H1 (cell line): ENCODE measurements around the gene PXMP4. TPM values are rescaled to one million over a fixed set of nuclear protein-coding genes. Genes with fewer than 3 reads are reported as not detected.

Source experiments
- CTCF ChIA-PET: fragments of 300-600 bp; sonication (Branson Sonifier 250); formaldehyde crosslinking; loops from one replicate; lab custom pipeline; 2021; ENCODE audit not compliant: partially characterized antibody; lab: Charles Lee
- POLR2A ChIA-PET: fragments of 300-600 bp; sonication (Branson Sonifier 250); formaldehyde crosslinking; loops from one replicate; lab custom pipeline; 2021; ENCODE audit warnings: inconsistent platforms; ENCODE audit not compliant: partially characterized antibody; lab: Charles Lee
- DNase-seq, 2 experiments: peaks; one replicate each; pipeline versions ENCODE4 v3.0.0 to v3.0.0-alpha.2; 2010 to 2022; ENCODE audit warnings: low spot score in 2 of 2, low read depth in 1 of 2, mixed read lengths in 1 of 2
- FAIRE-seq: peaks from 2 replicates; lab custom pipeline; 2011; peaks lifted over from hg19 to GRCh38; lab: Jason Lieb, UNC
- H2AFZ ChIP-seq: 2 replicates; pipeline ENCODE4 v1.8.1; 2012; ENCODE audit warnings: low read length, inconsistent platforms
- H2AK5ac ChIP-seq: 2 replicates; pipeline ENCODE4 v1.6.1; 2013; ENCODE audit warnings: low read depth, low read length
- H2BK120ac ChIP-seq: replicated peaks from 2 replicates; pipeline ENCODE3; 2013; ENCODE audit warnings: low read depth, low read length, inconsistent platforms
- H2BK12ac ChIP-seq: 2 replicates; pipeline ENCODE4 v1.6.1; 2013; ENCODE audit warnings: low read depth, low read length
- H2BK15ac ChIP-seq: 2 replicates; pipeline ENCODE4 v1.6.1; 2013; ENCODE audit warnings: low read length
- H2BK20ac ChIP-seq: 2 replicates; pipeline ENCODE4 v1.6.1; 2013; ENCODE audit warnings: low read length
- H2BK5ac ChIP-seq: 2 replicates; pipeline ENCODE4 v1.6.1; 2013; ENCODE audit warnings: low read depth, low read length
- H3K14ac ChIP-seq: 2 replicates; pipeline ENCODE4 v1.6.1; 2013; ENCODE audit warnings: inconsistent platforms; ENCODE audit not compliant: insufficient read length
- H3K18ac ChIP-seq: 2 replicates; pipeline ENCODE4 v1.6.1; 2013; ENCODE audit warnings: low read length; ENCODE audit errors: extremely low read depth
- H3K23ac ChIP-seq: 2 replicates; pipeline ENCODE4 v1.6.1; 2013; ENCODE audit warnings: inconsistent platforms; ENCODE audit not compliant: insufficient read length
- H3K23me2 ChIP-seq: 2 replicates; pipeline ENCODE4 v1.6.1; 2013; ENCODE audit warnings: low read depth, low read length
- H3K27ac ChIP-seq: 2 replicates; pipeline ENCODE4 v1.6.1; 2011; ENCODE audit warnings: low read depth, low read length, inconsistent platforms
- H3K27me3 ChIP-seq, 4 experiments: replicated peaks in 1 of 4; 1 replicate in 1 of 4; 2 replicates in 3 of 4; pipeline versions ENCODE4 v1.6.1 to v1.8.1; 2011 to 2013; ENCODE audit warnings: low read length in 3 of 4, mild to moderate bottlenecking in 3 of 4, inconsistent platforms in 2 of 4, mixed read lengths in 2 of 4, moderate library complexity in 1 of 4; ENCODE audit not compliant: control insufficient read depth in 3 of 4, insufficient read depth in 3 of 4; ENCODE audit errors: extremely low read depth in 1 of 4
- H3K36me3 ChIP-seq, 4 experiments: 2 replicates each; pipeline versions ENCODE4 v1.6.1 to v1.8.1; 2011 to 2013; ENCODE audit warnings: mild to moderate bottlenecking in 4 of 4, low read length in 3 of 4, moderate library complexity in 2 of 4, control low read depth in 1 of 4, inconsistent platforms in 1 of 4; ENCODE audit not compliant: insufficient read depth in 4 of 4, control insufficient read depth in 2 of 4
- H3K4ac ChIP-seq: replicated peaks from 2 replicates; pipeline ENCODE3; 2013; ENCODE audit warnings: low read length, low read depth, mixed read lengths, inconsistent platforms; ENCODE audit not compliant: insufficient read length
- H3K4me1 ChIP-seq, 4 experiments: replicated peaks in 1 of 4; 1 replicate in 1 of 4; 2 replicates in 3 of 4; pipeline versions ENCODE4 v1.6.1 to v1.8.1; 2011 to 2013; ENCODE audit warnings: low read length in 3 of 4, inconsistent platforms in 2 of 4, mixed read lengths in 1 of 4; ENCODE audit not compliant: insufficient read depth in 4 of 4, control insufficient read depth in 3 of 4
- H3K4me2 ChIP-seq, 2 experiments: 2 replicates each; pipeline versions ENCODE4 v1.6.1 to v1.8.1; 2011 to 2013; ENCODE audit warnings: low read depth in 2 of 2, low read length in 2 of 2, control low read depth in 1 of 2, inconsistent platforms in 1 of 2, mild to moderate bottlenecking in 1 of 2; ENCODE audit not compliant: insufficient read depth in 1 of 2
- H3K4me3 ChIP-seq, 4 experiments: fragments of 200-600, 300-600 bp in 1 of 4; sonication (generic), shearing (Covaris generic), sonication (Bioruptor Twin) in 1 of 4; 2 replicates each; pipeline versions ENCODE4 v1.5.1 to v1.8.1; 2011 to 2016; ENCODE audit warnings: low read length in 4 of 4, low read depth in 3 of 4, control low read depth in 2 of 4, inconsistent platforms in 2 of 4, mild to moderate bottlenecking in 2 of 4, mixed read lengths in 1 of 4, moderate library complexity in 1 of 4; ENCODE audit not compliant: insufficient read depth in 2 of 4; ENCODE audit errors: extremely low read depth in 1 of 4
- H3K56ac ChIP-seq: replicated peaks from 2 replicates; pipeline ENCODE3; 2013; ENCODE audit warnings: low read depth, mild to moderate bottlenecking, mixed read lengths, low read length, inconsistent platforms; ENCODE audit not compliant: insufficient read length
- H3K79me1 ChIP-seq: 2 replicates; pipeline ENCODE4 v1.6.1; 2013; ENCODE audit warnings: low read depth, low read length, control low read depth
- H3K79me2 ChIP-seq, 2 experiments: 2 replicates each; pipeline versions ENCODE4 v1.6.1 to v1.8.1; 2012 to 2013; ENCODE audit warnings: low read length in 2 of 2, mild to moderate bottlenecking in 2 of 2, inconsistent platforms in 1 of 2; ENCODE audit not compliant: insufficient read depth in 2 of 2, control insufficient read depth in 1 of 2
- H3K9ac ChIP-seq, 4 experiments: replicated peaks in 1 of 4; 1 replicate in 1 of 4; 2 replicates in 3 of 4; pipeline versions ENCODE4 v1.6.1 to v1.8.1; 2011 to 2013; ENCODE audit warnings: low read depth in 3 of 4, low read length in 3 of 4, control low read depth in 2 of 4, mild to moderate bottlenecking in 2 of 4, moderate library complexity in 2 of 4, inconsistent platforms in 1 of 4; ENCODE audit errors: extremely low read depth in 1 of 4
- H3K9me3 ChIP-seq, 2 experiments: 2 replicates each; pipeline versions ENCODE4 v1.6.1 to v1.8.1; 2012 to 2013; ENCODE audit warnings: mild to moderate bottlenecking in 2 of 2, moderate library complexity in 2 of 2, control low read depth in 1 of 2, inconsistent platforms in 1 of 2, low read depth in 1 of 2, low read length in 1 of 2, mixed read lengths in 1 of 2; ENCODE audit not compliant: insufficient read depth in 2 of 2
- H4K20me1 ChIP-seq, 2 experiments: replicated peaks in 1 of 2; 2 replicates each; pipeline versions ENCODE3 to v1.8.1; 2011 to 2013; ENCODE audit warnings: inconsistent platforms in 2 of 2, low read length in 2 of 2, mild to moderate bottlenecking in 1 of 2; ENCODE audit not compliant: insufficient read depth in 2 of 2, control insufficient read depth in 1 of 2
- H4K5ac ChIP-seq: 2 replicates; pipeline ENCODE4 v1.6.1; 2013; ENCODE audit warnings: low read length, low read depth, mixed read lengths, inconsistent platforms; ENCODE audit not compliant: insufficient read length
- H4K8ac ChIP-seq: 2 replicates; pipeline ENCODE4 v1.8.0; 2013; ENCODE audit warnings: mild to moderate bottlenecking, moderate library complexity, low read length, inconsistent platforms; ENCODE audit not compliant: insufficient read depth; ENCODE audit errors: extremely low read depth
- H4K91ac ChIP-seq: replicated peaks from 2 replicates; pipeline ENCODE3; 2013; ENCODE audit warnings: low read length, mixed read lengths, inconsistent platforms; ENCODE audit not compliant: insufficient read length
- CTBP2 ChIP-seq: IDR thresholded peaks from 2 replicates; pipeline ENCODE4 v1.7.0; 2011; ENCODE audit warnings: borderline replicate concordance, mild to moderate bottlenecking, moderate library complexity, mixed read lengths, low read length; ENCODE audit not compliant: insufficient read depth, insufficient read length
- GABPA ChIP-seq: IDR thresholded peaks from 2 replicates; pipeline ENCODE4 v1.6.1; 2011; ENCODE audit warnings: mild to moderate bottlenecking, low read length, moderate library complexity, borderline replicate concordance; ENCODE audit not compliant: insufficient read depth
- NANOG ChIP-seq: IDR thresholded peaks from 2 replicates; pipeline ENCODE4 v1.6.1; 2011; ENCODE audit warnings: low read length, low read depth, mild to moderate bottlenecking, inconsistent platforms; ENCODE audit not compliant: insufficient read depth, poor library complexity, severe bottlenecking
- WGBS, 2 experiments: shearing (Covaris generic) in 1 of 2; methylation state at CpG; one replicate each; pipeline versions ENCODE4 v1.1.6 to v1.1.7; 2013 to 2015; ENCODE audit warnings: low lambda C conversion rate in 2 of 2, mixed read lengths in 2 of 2, inconsistent platforms in 1 of 2, low coverage in 1 of 2, missing lambda C conversion rate in 1 of 2; ENCODE audit not compliant: insufficient replicate concordance in 2 of 2, insufficient coverage in 1 of 2, insufficient read length in 1 of 2; ENCODE audit errors: extremely low coverage in 1 of 2, missing lambda C conversion rate in 1 of 2; 5-methylcytosine and 5-hydroxymethylcytosine counted together
- polyA plus RNA-seq, 7 experiments: library from polyadenylated mRNA; depleted of rRNA in 3 of 7; stranded (reverse) in 5 of 7; unstranded in 2 of 7; fragments of >200 nt in 5 of 7; fragments of 200-250 nt in 2 of 7; gene quantifications; 1 replicate in 5 of 7; 2 replicates in 1 of 7; 4 replicates in 1 of 7; pipeline versions ENCODE4 v1.2.1 to v1.2.3, GENCODE V29; 2011 to 2013; ENCODE audit warnings: missing spikeins in 2 of 7, mixed read lengths in 2 of 7
- total RNA-seq: library from RNA; stranded (reverse); fragmentation: NEBNext Ultra II Directional; extraction: Animal tissue kit (Norgen Biotek cat#: 25700); gene quantifications from 2 replicates; pipeline ENCODE4 v1.2.1, GENCODE V29; 2021

Gene PXMP4
- total and polyA plus RNA-seq, 2 of the 8 experiments (the other 6 are each of a cell fraction or from before 2014, with no cell fraction given), result 3.3 to 3.4 TPM

DNA sequence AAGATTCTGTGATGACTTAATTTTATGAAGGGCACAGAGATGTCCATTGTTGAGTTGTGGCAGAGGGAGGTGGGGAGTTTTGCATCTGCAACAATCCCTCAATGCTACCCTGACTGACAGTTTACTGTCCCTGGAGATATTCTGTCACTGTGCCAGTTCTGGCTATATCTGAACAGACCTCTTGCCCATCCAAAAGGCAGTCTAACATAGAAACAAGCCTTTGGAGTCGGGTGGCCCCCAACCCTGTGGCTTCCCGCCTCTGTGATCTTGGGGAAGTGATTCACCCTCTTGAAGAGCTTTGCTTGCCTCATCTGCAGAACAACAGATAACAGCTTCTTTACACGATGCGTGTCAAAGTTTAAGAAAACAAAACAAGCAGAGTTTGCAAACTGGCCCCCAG, 30.1 kb downstream of the PXMP4 start:
- Histone ChIP-seq H3K79me2 (peaks cover 0 to 7% of the 10 kb centered on the region in 2 experiments; a peak in 2 of 4 replicates), H3K36me3 (no peaks in the 10 kb centered on the region), H3K4ac (no peak overlapping the region), H4K8ac (no peak overlapping the region; the same call in 1 of the 2 replicates), H3K9me3 (no peaks in the 10 kb centered on the region), H3K4me1 (peaks cover 0 to 27% (median 19%) of the 10 kb centered on the region in 4 experiments; a peak in 6 of 7 replicates), H3K18ac (no peak overlapping the region), H3K23ac (no peak overlapping the region), H4K20me1 (peaks cover 0 to 5% of the 10 kb centered on the region in 2 experiments), H2BK20ac (no peak overlapping the region), H3K79me1 (peaks cover 5% of the 10 kb centered on the region; the same call in 1 of the 2 replicates), H4K5ac (no peak overlapping the region), H3K4me2 (no peak overlapping the region), H2BK5ac (no peak overlapping the region), H2BK120ac (no peak overlapping the region), H2BK15ac (no peak overlapping the region), H3K27ac (no peak overlapping the region), H3K9ac (no peak overlapping the region), H3K23me2 (peaks cover 7% of the 10 kb centered on the region), H3K27me3 (peaks cover 0 to 9% (median 2%) of the 10 kb centered on the region in 4 experiments; a peak in 4 of 7 replicates), H3K14ac (no peak overlapping the region), H2AK5ac (no peak overlapping the region; the same call in 1 of the 2 replicates), H3K4me3 (no peak overlapping the region), H2BK12ac (no peak overlapping the region), H4K91ac (no peak overlapping the region), H2AFZ (no peak overlapping the region), H3K56ac (no peak overlapping the region)
- no peak for DNase-seq
- ChIA-PET CTCF (interaction anchor here (1.4 kb wide), 1 partner anchor 15 kb away, joined by 4 read pairs; no protein-coding TSS in a partner anchor), POLR2A (interaction anchor here (0.8 to 2.8 kb wide), 3 partner anchors 10 to 15 kb away, joined by 3 to 10 read pairs (median 4); partner anchors contain the start of gene NECAB3)
- TF ChIP-seq CTBP2, result no peak
- no peak for TF ChIP-seq NANOG
- TF ChIP-seq GABPA, result no peak
- FAIRE-seq, result no peak
- 58% methylated on average over 4 of the region's 4 CpGs; no CpG with 5 or more reads in 1 of the 2 experiments for WGBS, 2 experiments
